GM04504 (cell line): ENCODE results near the gene WDR74.
"Not testable (repeated sequence)": the region's sequence is repeated elsewhere in the genome, so short reads cannot be mapped to it uniquely, and the experiment has no call there.

Experiments used
- DNase-seq: peaks from one replicate; pipeline ENCODE4 v3.0.0-alpha.2; 2012; ENCODE audit warnings: low read depth

WDR74 gene

GRCh38 chr11:62841361-62842170 is 2.2 kb upstream of the WDR74 start:
- peak; percentile 99 for DNase-seq

- DNase-seq, result peak; percentile 45
Observed at GRCh38 chr11:62840721-62841360, 1.5 kb upstream of the WDR74 start.

- DNase-seq, result no peak
Observed at GRCh38 chr11:62835336-62835735, 4.1 kb downstream of the WDR74 start.

- peak; percentile 27 for DNase-seq
Observed at GRCh38 chr11:62832336-62833234, 6.8 kb downstream of the WDR74 start, which contains the start of gene TEX54. Gene TEX54 (minus strand): TSS chr11:62832841.

- DNase-seq, result peak; percentile 97
Observed at GRCh38 chr11:62831520-62832335, 7.7 kb downstream of the WDR74 start, which contains the start of gene STX5. Gene STX5 (minus strand): TSS chr11:62832051. CDS start chr11:62831243, 808 bp downstream.

- DNase-seq, result no peak
Observed at GRCh38 chr11:62830904-62831519, 8.4 kb downstream of the WDR74 start.

- DNase-seq, result not testable (repeated sequence)
Observed at GRCh38 chr11:62828130-62828529, 11.3 kb downstream of the WDR74 start.

GRCh38 chr11:62823677-62824076 is 15.7 kb downstream of the WDR74 start:
- no peak for DNase-seq

GRCh38 chr11:62817129-62817528 is 22.3 kb downstream of the WDR74 start:
- no peak for DNase-seq

GRCh38 chr11:62816557-62816956 is 22.8 kb downstream of the WDR74 start:
- DNase-seq, result no peak

GRCh38 chr11:62811659-62812058 is 27.7 kb downstream of the WDR74 start:
- no peak for DNase-seq

- no peak for DNase-seq
Observed at GRCh38 chr11:62810748-62811147, 28.6 kb downstream of the WDR74 start.

GRCh38 chr11:62806611-62807121 is 32.7 kb downstream of the WDR74 start:
- no peak for DNase-seq

- no peak for DNase-seq
Observed at GRCh38 chr11:62805961-62806441, 33.4 kb downstream of the WDR74 start.

GRCh38 chr11:62805076-62805892 is 34.1 kb downstream of the WDR74 start, which contains the start of gene NXF1:
Gene NXF1 (minus strand): TSS chr11:62805440. CDS start chr11:62805356, 84 bp downstream.
- peak; percentile 86 for DNase-seq

- DNase-seq, result peak; percentile 19
Observed at GRCh38 chr11:62804310-62805075, 34.9 kb downstream of the WDR74 start.

- no peak for DNase-seq
Observed at GRCh38 chr11:62801071-62801470, 38.3 kb downstream of the WDR74 start.

- DNase-seq, result no peak
Observed at GRCh38 chr11:62799486-62799885, 39.9 kb downstream of the WDR74 start.

- no peak for DNase-seq
Observed at GRCh38 chr11:62796281-62796680, 43.1 kb downstream of the WDR74 start.
